Liver (tissue), 9 donors: ENCODE data around the gene MYO1B. TPM values are rescaled to one million over a fixed set of nuclear protein-coding genes. Genes with fewer than 3 reads are reported as not detected.

ENCODE experiments used
- DNase-seq: peaks from one replicate; pipeline ENCODE4 v3.0.0-alpha.2; 2017; ENCODE audit warnings: low spot score
- H3K27ac ChIP-seq, 2 donors: one replicate each; pipeline ENCODE4 v1.7.0; 2013; ENCODE audit warnings: inconsistent platforms in 2 of 2, low read length in 2 of 2, control low read depth in 1 of 2, low read depth in 1 of 2, mild to moderate bottlenecking in 1 of 2
- H3K27me3 ChIP-seq, 4 donors: one replicate each; pipeline versions ENCODE4 v1.6.1 to v1.7.0; 2013; ENCODE audit warnings: low read length in 3 of 4, inconsistent platforms in 1 of 4, mild to moderate bottlenecking in 1 of 4, moderate library complexity in 1 of 4; ENCODE audit not compliant: control insufficient read depth in 4 of 4, insufficient read depth in 4 of 4
- H3K36me3 ChIP-seq, 4 donors: one replicate each; pipeline versions ENCODE4 v1.6.1 to v1.7.0; 2013; ENCODE audit warnings: low read length in 3 of 4, mild to moderate bottlenecking in 3 of 4, low read depth in 1 of 4, moderate library complexity in 1 of 4; ENCODE audit not compliant: control insufficient read depth in 4 of 4, insufficient read depth in 3 of 4
- H3K4me1 ChIP-seq, 4 donors: one replicate each; pipeline versions ENCODE4 v1.6.1 to v1.7.0; 2013; ENCODE audit warnings: low read length in 3 of 4, mild to moderate bottlenecking in 3 of 4, moderate library complexity in 1 of 4; ENCODE audit not compliant: control insufficient read depth in 4 of 4, insufficient read depth in 4 of 4
- H3K4me3 ChIP-seq, 3 donors: one replicate each; pipeline versions ENCODE4 v1.6.1 to v1.7.0; 2013; ENCODE audit warnings: low read length in 3 of 3, control low read depth in 1 of 3, low read depth in 1 of 3, mild to moderate bottlenecking in 1 of 3
- H3K9ac ChIP-seq, 2 donors: one replicate each; pipeline ENCODE4 v1.7.0; 2013; ENCODE audit warnings: low read length in 2 of 2, mild to moderate bottlenecking in 2 of 2, moderate library complexity in 2 of 2, control low read depth in 1 of 2, low read depth in 1 of 2
- H3K9me3 ChIP-seq, 4 donors: one replicate each; pipeline versions ENCODE4 v1.6.1 to v1.7.0; 2013; ENCODE audit warnings: low read length in 3 of 4; ENCODE audit not compliant: control insufficient read depth in 4 of 4
- GABPA ChIP-seq, 2 donors: IDR thresholded peaks in 1 of 2; conservative IDR thresholded peaks in 1 of 2; 2 replicates each; pipeline ENCODE4 v1.6.1; 2016; ENCODE audit warnings: antibody characterized with exemption in 2 of 2, mild to moderate bottlenecking in 1 of 2, moderate library complexity in 1 of 2
- HNF4A ChIP-seq, 2 donors: conservative IDR thresholded peaks; 2 replicates each; pipeline ENCODE4 v1.6.1; 2016; ENCODE audit warnings: antibody characterized with exemption in 2 of 2, mild to moderate bottlenecking in 2 of 2
- RAD21 ChIP-seq, 2 donors: IDR thresholded peaks; 2 replicates each; pipeline ENCODE4 v1.6.1; 2016; ENCODE audit warnings: antibody characterized with exemption in 2 of 2, mild to moderate bottlenecking in 2 of 2
- SP1 ChIP-seq: IDR thresholded peaks from 2 replicates; pipeline ENCODE4 v1.6.1; 2018; ENCODE audit warnings: antibody characterized with exemption, mild to moderate bottlenecking
- YY1 ChIP-seq: IDR thresholded peaks from 2 replicates; pipeline ENCODE4 v1.6.1; 2016; ENCODE audit warnings: antibody characterized with exemption, mild to moderate bottlenecking
- ZBTB33 ChIP-seq: IDR thresholded peaks from 2 replicates; pipeline ENCODE4 v1.6.1; 2016; ENCODE audit warnings: antibody characterized with exemption
- WGBS: extraction: QIAGEN DNeasy Blood & Tissue Kit; methylation state at CpG from one replicate; pipeline ENCODE4 v1.1.7; 2013; 5-methylcytosine and 5-hydroxymethylcytosine counted together
- polyA plus RNA-seq, 2 donors: library from polyadenylated mRNA; stranded (reverse) in 1 of 2; unstranded in 1 of 2; fragments of 200-250 nt in 1 of 2; fragments of >200 nt in 1 of 2; fragmentation: Nextera tagmentation in 1 of 2; extraction: Ambion mirVana in 1 of 2; gene quantifications; one replicate each; pipeline versions ENCODE4 v1.2.1 to v1.2.3, GENCODE V29; 2013 to 2015
- total RNA-seq, 2 donors: library from RNA; depleted of rRNA; stranded (reverse); fragments of >200 nt; gene quantifications; one replicate each; pipeline ENCODE4 v1.2.3, GENCODE V29; 2014
- TF ChIP-seq, protein P1 (sequence below): IDR thresholded peaks from 2 replicates; pipeline ENCODE4 v1.6.1; 2016; ENCODE audit warnings: antibody characterized with exemption, mild to moderate bottlenecking
- donor health status: healthy.
- donor health status: healthy.
- donor health status: healthy.
- donor health status: healthy.
- donor health status: healthy.

MYO1B gene
- total and polyA plus RNA-seq, 4 donors: 66.5 to 434 (median 117) TPM

DNA sequence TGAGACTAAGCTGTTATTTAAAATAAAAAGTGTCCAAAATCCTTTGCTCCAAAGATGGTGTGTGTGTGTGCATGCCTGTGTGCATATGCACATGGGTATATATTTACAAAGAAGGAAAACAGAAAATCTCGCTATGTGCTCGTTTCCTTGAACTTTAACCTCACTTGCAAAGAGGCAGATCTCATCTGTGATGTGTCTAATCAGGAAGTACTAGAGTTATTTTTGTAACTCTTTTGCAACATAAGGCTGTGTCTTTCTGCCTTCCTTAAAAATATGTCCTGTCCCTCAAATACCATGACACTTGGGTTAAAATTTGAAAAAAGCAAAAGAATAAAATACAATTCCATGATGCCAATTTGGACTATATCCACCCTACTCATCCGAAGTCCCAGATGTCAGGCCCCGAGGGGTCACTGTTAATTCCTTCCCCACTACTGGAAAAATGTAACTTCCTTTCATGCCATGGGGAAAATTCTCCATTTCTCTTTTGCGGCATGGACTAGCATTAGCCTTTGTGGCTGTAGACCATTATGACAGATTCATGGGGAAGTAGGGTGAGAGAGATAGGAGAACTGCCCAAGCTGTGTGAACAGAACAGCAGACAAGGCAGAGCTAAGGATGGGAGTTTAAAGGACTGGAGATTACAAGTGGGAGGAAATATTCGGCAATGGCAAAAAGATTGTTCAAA is 191.3 kb downstream of the MYO1B start:
- no peaks in the 10 kb centered on the region for H3K27me3 ChIP-seq
- no peak overlapping the region for H3K9ac ChIP-seq
- H3K9me3 ChIP-seq: no peaks in the 10 kb centered on the region
- no peak overlapping the region for H3K4me3 ChIP-seq
- H3K4me1 ChIP-seq: no peaks in the 10 kb centered on the region
- no peaks in the 10 kb centered on the region for H3K36me3 ChIP-seq
- DNase-seq: no peak
- TF ChIP-seq RAD21 (IDR thresholded peaks at IDR 0.05) (no peak), ZBTB33 (no peak), GABPA (IDR thresholded peaks at IDR 0.05 in 1 of 2, conservative IDR thresholded peaks at IDR 0.05 in 1 of 2) (no peak), HNF4A (conservative IDR thresholded peaks at IDR 0.05) (peak in 1 of 2 donors; percentile 5)
- TF ChIP-seq, protein P1, sequence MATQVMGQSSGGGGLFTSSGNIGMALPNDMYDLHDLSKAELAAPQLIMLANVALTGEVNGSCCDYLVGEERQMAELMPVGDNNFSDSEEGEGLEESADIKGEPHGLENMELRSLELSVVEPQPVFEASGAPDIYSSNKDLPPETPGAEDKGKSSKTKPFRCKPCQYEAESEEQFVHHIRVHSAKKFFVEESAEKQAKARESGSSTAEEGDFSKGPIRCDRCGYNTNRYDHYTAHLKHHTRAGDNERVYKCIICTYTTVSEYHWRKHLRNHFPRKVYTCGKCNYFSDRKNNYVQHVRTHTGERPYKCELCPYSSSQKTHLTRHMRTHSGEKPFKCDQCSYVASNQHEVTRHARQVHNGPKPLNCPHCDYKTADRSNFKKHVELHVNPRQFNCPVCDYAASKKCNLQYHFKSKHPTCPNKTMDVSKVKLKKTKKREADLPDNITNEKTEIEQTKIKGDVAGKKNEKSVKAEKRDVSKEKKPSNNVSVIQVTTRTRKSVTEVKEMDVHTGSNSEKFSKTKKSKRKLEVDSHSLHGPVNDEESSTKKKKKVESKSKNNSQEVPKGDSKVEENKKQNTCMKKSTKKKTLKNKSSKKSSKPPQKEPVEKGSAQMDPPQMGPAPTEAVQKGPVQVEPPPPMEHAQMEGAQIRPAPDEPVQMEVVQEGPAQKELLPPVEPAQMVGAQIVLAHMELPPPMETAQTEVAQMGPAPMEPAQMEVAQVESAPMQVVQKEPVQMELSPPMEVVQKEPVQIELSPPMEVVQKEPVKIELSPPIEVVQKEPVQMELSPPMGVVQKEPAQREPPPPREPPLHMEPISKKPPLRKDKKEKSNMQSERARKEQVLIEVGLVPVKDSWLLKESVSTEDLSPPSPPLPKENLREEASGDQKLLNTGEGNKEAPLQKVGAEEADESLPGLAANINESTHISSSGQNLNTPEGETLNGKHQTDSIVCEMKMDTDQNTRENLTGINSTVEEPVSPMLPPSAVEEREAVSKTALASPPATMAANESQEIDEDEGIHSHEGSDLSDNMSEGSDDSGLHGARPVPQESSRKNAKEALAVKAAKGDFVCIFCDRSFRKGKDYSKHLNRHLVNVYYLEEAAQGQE: no peak
- H3K27ac ChIP-seq: no peak overlapping the region
- 58% methylated on average over 6 of the region's 6 CpGs for WGBS

DNA sequence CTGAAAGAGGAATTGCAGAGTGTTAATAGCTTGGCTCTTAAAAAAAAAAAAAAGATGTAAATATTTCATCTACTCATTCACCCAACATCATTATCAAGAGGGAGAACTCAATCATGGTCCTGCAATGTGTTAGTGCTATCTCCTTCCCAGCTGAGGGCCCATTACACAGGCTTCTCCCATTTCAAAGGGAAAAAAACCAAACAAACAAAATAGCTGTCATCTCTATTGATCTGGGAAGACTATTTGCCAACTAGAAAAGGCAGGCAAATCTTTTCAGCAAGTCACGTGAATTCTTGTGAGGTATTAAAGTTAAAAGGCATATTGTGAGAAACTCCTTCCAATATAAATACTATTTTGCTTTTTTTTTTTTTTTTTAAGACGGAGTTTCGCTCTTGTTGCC is 194.3 kb downstream of the MYO1B start:
- Histone ChIP-seq H3K4me3 (no peak overlapping the region), H3K4me1 (no peaks in the 10 kb centered on the region), H3K27ac (no peak overlapping the region), H3K27me3 (no peaks in the 10 kb centered on the region), H3K9me3 (no peaks in the 10 kb centered on the region), H3K9ac (no peak overlapping the region), H3K36me3 (no peaks in the 10 kb centered on the region)
- TF ChIP-seq YY1 (peak; percentile 18), RAD21 (IDR thresholded peaks at IDR 0.05) (peak in 1 of 2 donors; percentile 5), SP1 (no peak)
- TF ChIP-seq, protein P1: no peak
- WGBS: 66% methylated on average over 3 of the region's 3 CpGs
- no peak for DNase-seq
